ENCODE results near the gene CMTM7.

GRCh38 chr3:32500880-32501782 is 109.5 kb downstream of the CMTM7 start:
- no peak for TF ChIP-seq CTCF (IDR thresholded peaks at IDR 0.05)
- no peak for TF ChIP-seq POLR2A (IDR thresholded peaks at IDR 0.05)

Measured in adrenal gland (tissue), 5 donors.